Brain microvascular endothelial cell (primary cell): ENCODE measurements around the gene TET1.

Experiments
- DNase-seq: peaks from one replicate; pipeline ENCODE4 v3.0.0-alpha.2; 2020
- H3K27ac ChIP-seq: fragments of 250-450 bp; sonication (Bioruptor Pico); 2 replicates; pipeline ENCODE4 v1.5.1; 2020; ENCODE audit warnings: mild to moderate bottlenecking, moderate library complexity
- H3K27me3 ChIP-seq: fragments of 250-450 bp; sonication (Bioruptor Pico); replicated peaks from 2 replicates; pipeline ENCODE4 v1.5.1; 2020; ENCODE audit warnings: mild to moderate bottlenecking
- H3K36me3 ChIP-seq: fragments of 250-450 bp; sonication (Bioruptor Pico); replicated peaks from 2 replicates; pipeline ENCODE4 v1.5.1; 2020; ENCODE audit warnings: mild to moderate bottlenecking
- H3K4me3 ChIP-seq: 2 replicates; pipeline ENCODE4 v1.5.1; 2011; ENCODE audit warnings: low read depth, mild to moderate bottlenecking, control low read depth, low read length, moderate library complexity
- in situ Hi-C: cut with HindIII; loops from 2 replicates; pipeline ENCODE4 v1.10.0; 2017; ENCODE audit warnings: low sequenced_read_pairs, low pct_ligation_motif_present
- TF ChIP-seq, protein P1 (sequence below): IDR thresholded peaks from 2 replicates; pipeline ENCODE4 v1.5.1; 2011; ENCODE audit warnings: low read depth, mild to moderate bottlenecking, moderate library complexity, low read length, control low read depth, inconsistent platforms; ENCODE audit errors: missing control alignments

TET1 gene

DNA sequence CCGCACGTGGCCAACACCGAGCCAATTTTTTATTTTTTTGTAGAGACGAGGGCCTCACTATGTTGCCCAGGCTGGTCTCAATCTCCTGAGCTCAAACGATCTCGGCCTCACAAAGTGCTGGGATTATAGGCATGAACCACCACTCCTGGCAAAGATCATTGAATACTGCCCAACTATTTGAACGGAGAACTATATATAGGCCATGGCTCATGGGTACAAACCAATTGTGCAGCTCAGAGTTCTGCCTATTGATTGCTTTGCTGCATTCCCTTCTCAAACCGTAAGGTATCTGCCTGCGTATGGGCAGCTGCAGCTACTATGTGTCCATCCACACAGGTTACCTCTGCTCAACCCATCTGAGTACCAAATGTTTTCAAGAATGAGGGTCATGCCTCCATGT lies 23.2 kb upstream of the TET1 start:
- Histone ChIP-seq H3K27ac (no peak overlapping the region), H3K27me3 (no peaks in the 10 kb centered on the region), H3K36me3 (no peaks in the 10 kb centered on the region), H3K4me3 (no peak overlapping the region)
- in situ Hi-C loops = no loop called here
- no peak for DNase-seq
- TF ChIP-seq, protein P1, sequence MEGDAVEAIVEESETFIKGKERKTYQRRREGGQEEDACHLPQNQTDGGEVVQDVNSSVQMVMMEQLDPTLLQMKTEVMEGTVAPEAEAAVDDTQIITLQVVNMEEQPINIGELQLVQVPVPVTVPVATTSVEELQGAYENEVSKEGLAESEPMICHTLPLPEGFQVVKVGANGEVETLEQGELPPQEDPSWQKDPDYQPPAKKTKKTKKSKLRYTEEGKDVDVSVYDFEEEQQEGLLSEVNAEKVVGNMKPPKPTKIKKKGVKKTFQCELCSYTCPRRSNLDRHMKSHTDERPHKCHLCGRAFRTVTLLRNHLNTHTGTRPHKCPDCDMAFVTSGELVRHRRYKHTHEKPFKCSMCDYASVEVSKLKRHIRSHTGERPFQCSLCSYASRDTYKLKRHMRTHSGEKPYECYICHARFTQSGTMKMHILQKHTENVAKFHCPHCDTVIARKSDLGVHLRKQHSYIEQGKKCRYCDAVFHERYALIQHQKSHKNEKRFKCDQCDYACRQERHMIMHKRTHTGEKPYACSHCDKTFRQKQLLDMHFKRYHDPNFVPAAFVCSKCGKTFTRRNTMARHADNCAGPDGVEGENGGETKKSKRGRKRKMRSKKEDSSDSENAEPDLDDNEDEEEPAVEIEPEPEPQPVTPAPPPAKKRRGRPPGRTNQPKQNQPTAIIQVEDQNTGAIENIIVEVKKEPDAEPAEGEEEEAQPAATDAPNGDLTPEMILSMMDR = no peak

GRCh38 chr10:68537796-68538195 lies 22.3 kb upstream of the TET1 start:
- no peak for DNase-seq
- H3K27ac ChIP-seq = no peak overlapping the region
- H3K4me3 ChIP-seq = no peak overlapping the region
- in situ Hi-C loops = no loop called here
- no peaks in the 10 kb centered on the region for H3K27me3 ChIP-seq
- no peaks in the 10 kb centered on the region for H3K36me3 ChIP-seq
- TF ChIP-seq, protein P1 = no peak

- Histone ChIP-seq H3K4me3 (no peak overlapping the region), H3K27me3 (no peaks in the 10 kb centered on the region), H3K36me3 (no peaks in the 10 kb centered on the region), H3K27ac (no peak overlapping the region)
- TF ChIP-seq, protein P1 = no peak
- peak; percentile 49 for DNase-seq
- in situ Hi-C loops = no loop called here
Observed at GRCh38 chr10:68543004-68543918, 16.9 kb upstream of the TET1 start.

DNA sequence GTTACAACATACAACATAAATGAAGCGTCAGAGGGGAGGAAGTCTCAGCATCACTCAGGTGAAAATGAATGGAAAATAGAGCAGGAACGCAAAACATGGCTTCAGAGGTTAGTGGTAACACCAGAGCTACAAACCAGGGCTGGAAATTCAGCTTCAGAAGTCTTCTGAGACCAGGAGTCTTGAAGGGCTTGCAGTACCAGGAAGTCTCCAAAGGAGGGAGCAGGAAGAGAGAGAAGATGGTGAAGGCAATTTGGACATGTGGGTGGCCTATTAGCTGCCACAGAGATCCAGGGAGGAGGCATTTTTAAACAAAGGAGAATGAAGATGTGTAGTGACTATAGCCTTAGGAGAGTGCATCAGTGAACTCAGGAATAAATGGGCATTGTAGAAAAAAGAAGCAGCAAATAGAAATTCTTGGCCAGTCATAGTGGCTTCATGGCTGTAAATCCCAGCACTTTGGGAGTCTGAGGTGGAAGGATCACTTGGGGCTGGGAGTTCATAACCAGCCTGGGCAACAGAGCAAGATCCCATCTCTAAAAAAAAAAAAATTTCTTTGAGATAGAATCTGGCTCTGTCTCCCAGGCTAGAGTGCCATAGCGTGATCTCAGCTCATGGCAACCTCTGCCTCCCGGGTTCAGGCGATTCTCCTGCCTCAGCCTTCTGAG lies 9.3 kb upstream of the TET1 start:
- TF ChIP-seq, protein P1 = peak; percentile 94
- in situ Hi-C loops = no loop called here
- Histone ChIP-seq H3K27ac (no peak overlapping the region), H3K27me3 (no peaks in the 10 kb centered on the region), H3K4me3 (no peak overlapping the region), H3K36me3 (no peaks in the 10 kb centered on the region)
- DNase-seq = peak; percentile 72

- no peak overlapping the region for H3K27ac ChIP-seq
- in situ Hi-C loops = no loop called here
- H3K27me3 ChIP-seq = no peaks in the 10 kb centered on the region
- no peaks in the 10 kb centered on the region for H3K36me3 ChIP-seq
- TF ChIP-seq, protein P1 = no peak
- H3K4me3 ChIP-seq = no peak overlapping the region
- no peak for DNase-seq
Observed at GRCh38 chr10:68553138-68553537, 7.0 kb upstream of the TET1 start.
